Type B pancreatic cell (in vitro differentiated cells): Measurements from ENCODE around the gene RBM15B. TPM values are rescaled to one million over a fixed set of nuclear protein-coding genes. Genes with fewer than 3 reads are reported as not detected.

Experiments
- DNase-seq: peaks from one replicate; pipeline ENCODE4 v3.0.0; 2021; ENCODE audit warnings: mixed read lengths; ENCODE audit not compliant: unreplicated experiment; ENCODE audit errors: extremely low spot score
- H3K27ac Mint-ChIP-seq: 2 replicates; pipeline ENCODE4 v1.8.0; 2021; ENCODE audit warnings: mild to moderate bottlenecking, mixed read lengths
- H3K27me3 Mint-ChIP-seq: 2 replicates; pipeline ENCODE4 v1.8.0; 2021; ENCODE audit warnings: mixed read lengths
- H3K36me3 Mint-ChIP-seq: 2 replicates; pipeline ENCODE4 v1.8.0; 2021; ENCODE audit warnings: mixed read lengths
- H3K4me1 Mint-ChIP-seq: one replicate; pipeline ENCODE4 v1.8.0; 2021; ENCODE audit warnings: mixed read lengths; ENCODE audit not compliant: unreplicated experiment
- H3K4me3 Mint-ChIP-seq: 2 replicates; pipeline ENCODE4 v1.8.0; 2021; ENCODE audit warnings: mild to moderate bottlenecking, mixed read lengths
- H3K9me3 Mint-ChIP-seq: 2 replicates; pipeline ENCODE4 v1.8.0; 2021; ENCODE audit warnings: mixed read lengths
- CTCF ChIP-seq: fragments of 200-600 bp; sonication (generic); conservative IDR thresholded peaks from 2 replicates; pipeline ENCODE4 v1.5.0; 2021; ENCODE audit warnings: antibody characterized with exemption, mild to moderate bottlenecking
- total RNA-seq: library from RNA; stranded (reverse); gene quantifications from 2 replicates; pipeline ENCODE4 v1.2.1, GENCODE V29; 2021; ENCODE audit warnings: low replicate concordance

Gene RBM15B
- total RNA-seq, 1 donor from 2014 or later = 66.4 TPM

DNA sequence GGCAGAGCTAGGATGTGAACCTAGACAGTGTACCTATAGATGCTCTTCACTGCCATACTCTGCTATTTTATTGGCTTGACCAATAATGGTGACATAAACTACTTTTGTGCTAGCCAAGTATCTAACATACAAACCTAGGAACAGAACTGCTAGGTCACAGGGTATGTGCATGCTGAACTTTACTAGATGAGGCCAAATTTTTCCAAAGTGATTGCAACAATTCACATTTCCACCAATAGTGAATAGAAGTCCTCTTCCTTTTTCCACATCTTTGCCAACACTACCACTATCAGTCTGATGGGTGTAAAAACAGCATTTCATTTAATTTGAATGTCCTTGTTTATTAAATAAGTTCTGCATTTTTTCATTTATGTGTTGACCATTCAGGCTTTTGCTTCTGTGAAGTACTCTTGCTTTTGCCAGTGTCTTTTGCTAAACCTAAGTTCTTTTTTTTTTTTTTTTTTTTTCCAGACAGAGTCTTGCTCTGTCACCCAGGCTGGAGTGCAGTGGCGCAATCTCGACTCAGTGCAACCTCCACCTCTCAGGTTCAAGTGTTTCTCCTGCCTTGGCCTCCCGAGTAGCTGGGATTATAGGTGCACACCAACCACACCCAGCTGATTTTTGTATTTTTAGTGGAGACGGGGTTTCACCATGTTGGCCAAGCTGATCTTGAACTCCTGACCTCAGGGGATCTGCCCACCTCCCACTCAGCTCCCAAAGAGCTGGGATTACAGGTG lies 54.6 kb downstream of the RBM15B start:
- Mint-ChIP-seq H3K36me3 (peaks cover 22% of the 10 kb centered on the region), H3K4me3 (no peak overlapping the region), H3K9me3 (no peaks in the 10 kb centered on the region), H3K27me3 (no peaks in the 10 kb centered on the region), H3K27ac (no peak overlapping the region), H3K4me1 (no peaks in the 10 kb centered on the region)
- no peak for TF ChIP-seq CTCF
- DNase-seq = no peak

Other genes with a start within 250 kb of the RBM15B start
- gene MANF, start 6.0 kb upstream of the RBM15B start, total RNA-seq = 139 and 187 TPM in 2 replicates
- gene DCAF1, start 108.7 kb downstream of the RBM15B start, total RNA-seq = 19.4 and 20.5 TPM in 2 replicates
- gene RAD54L2, start 147.4 kb downstream of the RBM15B start, total RNA-seq = 29.0 and 37.6 TPM in 2 replicates